T-helper 1 cell treated with Interleukin-12 subunit alpha and Interleukin-12 subunit beta and Interleukin-4 antibody, amounts not matched to agents 30 μg/mL and 1 μg/mL, for 36 hours (primary cell): ENCODE data around the gene MPP3.
"Not testable (repeated sequence)": the region's sequence is repeated elsewhere in the genome, so short reads cannot be mapped to it uniquely, and the experiment has no call there.

ENCODE experiments used
- H3K27ac Mint-ChIP-seq: one replicate; pipeline ENCODE4 v1.8.0; 2021; ENCODE audit warnings: mild to moderate bottlenecking, mixed read lengths
- H3K27me3 Mint-ChIP-seq: one replicate; pipeline ENCODE4 v1.8.0; 2021; ENCODE audit warnings: low read depth, mixed read lengths
- H3K36me3 Mint-ChIP-seq: one replicate; pipeline ENCODE4 v1.8.0; 2021; ENCODE audit warnings: low read depth, mixed read lengths
- H3K4me1 Mint-ChIP-seq: one replicate; pipeline ENCODE4 v1.8.0; 2021; ENCODE audit warnings: low read depth, mixed read lengths
- H3K4me3 Mint-ChIP-seq: one replicate; pipeline ENCODE4 v1.8.0; 2021; ENCODE audit warnings: mild to moderate bottlenecking, moderate library complexity, mixed read lengths
- H3K9me3 Mint-ChIP-seq: one replicate; pipeline ENCODE4 v1.8.0; 2021; ENCODE audit warnings: mixed read lengths

Gene MPP3

GRCh38 chr17:43871946-43872690 is 39.2 kb upstream of the MPP3 start:
- H3K27ac Mint-ChIP-seq, result no peak overlapping the region
- H3K27me3 Mint-ChIP-seq, result peaks cover 15% of the 10 kb centered on the region
- no peaks in the 10 kb centered on the region for H3K36me3 Mint-ChIP-seq
- H3K4me1 Mint-ChIP-seq, result no peaks in the 10 kb centered on the region
- no peak overlapping the region for H3K4me3 Mint-ChIP-seq
- H3K9me3 Mint-ChIP-seq, result no peaks in the 10 kb centered on the region

DNA sequence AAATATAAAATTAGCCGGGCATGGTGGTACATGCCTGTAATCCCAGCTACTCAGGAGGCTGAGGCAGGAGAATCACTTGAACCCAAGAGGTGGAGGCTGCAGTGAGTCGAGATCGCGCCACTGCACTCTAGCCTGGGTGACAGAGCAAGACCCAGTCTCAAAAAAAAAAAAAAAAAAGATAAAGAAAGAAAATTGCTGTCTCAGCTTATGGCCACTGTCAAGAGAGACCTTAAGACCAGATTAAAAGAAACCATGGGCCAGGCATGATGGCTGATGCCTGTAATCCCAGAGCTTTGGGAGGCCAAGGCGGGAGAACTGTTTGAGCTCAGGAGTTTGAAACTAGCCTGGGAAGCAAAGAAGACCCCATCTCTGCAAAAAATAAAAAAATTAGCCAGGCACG is 36.1 kb upstream of the MPP3 start:
- not testable (repeated sequence) for H3K27ac Mint-ChIP-seq, H3K9me3 Mint-ChIP-seq, H3K4me1 Mint-ChIP-seq, H3K36me3 Mint-ChIP-seq, H3K4me3 Mint-ChIP-seq
- peaks cover 20% of the 10 kb centered on the region for H3K27me3 Mint-ChIP-seq

- H3K36me3 Mint-ChIP-seq, result no peaks in the 10 kb centered on the region
- H3K4me3 Mint-ChIP-seq, result no peak overlapping the region
- no peaks in the 10 kb centered on the region for H3K9me3 Mint-ChIP-seq
- peaks cover 20% of the 10 kb centered on the region for H3K27me3 Mint-ChIP-seq
- no peaks in the 10 kb centered on the region for H3K4me1 Mint-ChIP-seq
- no peak overlapping the region for H3K27ac Mint-ChIP-seq
These were observed 35.5 kb upstream of the MPP3 start for GRCh38 chr17:43868226-43868994.

- H3K9me3 Mint-ChIP-seq, result no peaks in the 10 kb centered on the region
- H3K4me1 Mint-ChIP-seq, result no peaks in the 10 kb centered on the region
- H3K27ac Mint-ChIP-seq, result no peak overlapping the region
- H3K36me3 Mint-ChIP-seq, result no peaks in the 10 kb centered on the region
- H3K4me3 Mint-ChIP-seq, result no peak overlapping the region
- peaks cover 20% of the 10 kb centered on the region for H3K27me3 Mint-ChIP-seq
These were observed 31.4 kb upstream of the MPP3 start for GRCh38 chr17:43864161-43864984.

- no peak overlapping the region for H3K4me3 Mint-ChIP-seq
- H3K36me3 Mint-ChIP-seq, result no peaks in the 10 kb centered on the region
- H3K9me3 Mint-ChIP-seq, result no peaks in the 10 kb centered on the region
- H3K27ac Mint-ChIP-seq, result no peak overlapping the region
- peaks cover 3% of the 10 kb centered on the region for H3K27me3 Mint-ChIP-seq
- H3K4me1 Mint-ChIP-seq, result no peaks in the 10 kb centered on the region
These were observed 29.0 kb upstream of the MPP3 start for GRCh38 chr17:43861960-43862359.

- Mint-ChIP-seq H3K27ac (no peak overlapping the region), H3K9me3 (no peaks in the 10 kb centered on the region)
These were observed 28.1 kb upstream of the MPP3 start for GRCh38 chr17:43860927-43861622.

DNA sequence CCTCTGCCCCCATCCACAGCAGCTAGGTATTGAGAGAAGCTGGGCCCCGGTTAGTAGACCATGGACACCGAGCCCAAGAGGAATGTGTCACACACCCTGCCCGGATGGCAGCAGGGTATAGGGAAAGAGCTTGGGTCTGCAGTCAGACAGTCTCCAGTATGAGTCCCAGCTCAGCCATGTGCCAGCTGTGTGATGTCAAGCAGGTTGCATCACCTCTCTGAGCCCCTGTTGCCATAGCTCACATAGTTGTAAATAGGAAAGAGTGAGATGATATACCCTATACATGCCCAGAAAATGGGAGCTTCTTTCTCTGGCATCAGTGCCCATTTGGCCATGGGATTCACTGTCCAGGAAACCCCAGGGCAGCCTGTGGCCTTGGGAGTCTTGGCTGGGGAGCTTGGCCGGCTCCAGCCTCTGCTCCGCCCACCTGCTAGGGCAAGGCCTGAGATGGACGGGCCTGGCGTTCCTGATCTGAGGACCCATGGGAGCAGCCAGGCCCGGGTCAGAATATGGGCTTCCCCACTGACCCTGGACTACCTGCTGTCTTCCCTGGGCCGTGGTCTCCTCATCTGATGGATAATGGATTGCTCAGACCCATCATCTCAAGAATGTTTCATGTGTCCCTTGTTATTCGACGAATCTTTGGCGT is 27.3 kb upstream of the MPP3 start:
- Mint-ChIP-seq H3K27ac (no peak overlapping the region), H3K27me3 (no peaks in the 10 kb centered on the region), H3K9me3 (no peaks in the 10 kb centered on the region)

More at GRCh38 chr17:43860927-43861622, 28.1 kb upstream of the MPP3 start:
- H3K4me3 Mint-ChIP-seq, result no peak overlapping the region
- H3K36me3 Mint-ChIP-seq, result no peaks in the 10 kb centered on the region
- H3K4me1 Mint-ChIP-seq, result no peaks in the 10 kb centered on the region
- no peaks in the 10 kb centered on the region for H3K27me3 Mint-ChIP-seq

GRCh38 chr17:43857957-43858600 is 25.1 kb upstream of the MPP3 start:
- Mint-ChIP-seq H3K4me1 (no peaks in the 10 kb centered on the region), H3K4me3 (no peak overlapping the region), H3K36me3 (no peaks in the 10 kb centered on the region), H3K27me3 (no peaks in the 10 kb centered on the region), H3K27ac (no peak overlapping the region), H3K9me3 (no peaks in the 10 kb centered on the region)

More for the DNA sequence above, 27.3 kb upstream of the MPP3 start:
- H3K4me1 Mint-ChIP-seq, result no peaks in the 10 kb centered on the region
- H3K36me3 Mint-ChIP-seq, result no peaks in the 10 kb centered on the region
- H3K4me3 Mint-ChIP-seq, result no peak overlapping the region

- no peaks in the 10 kb centered on the region for H3K27me3 Mint-ChIP-seq
- H3K36me3 Mint-ChIP-seq, result no peaks in the 10 kb centered on the region
- no peaks in the 10 kb centered on the region for H3K4me1 Mint-ChIP-seq
- no peaks in the 10 kb centered on the region for H3K9me3 Mint-ChIP-seq
- H3K4me3 Mint-ChIP-seq, result no peak overlapping the region
- no peak overlapping the region for H3K27ac Mint-ChIP-seq
These were observed 24.2 kb upstream of the MPP3 start for GRCh38 chr17:43857141-43857540.

DNA sequence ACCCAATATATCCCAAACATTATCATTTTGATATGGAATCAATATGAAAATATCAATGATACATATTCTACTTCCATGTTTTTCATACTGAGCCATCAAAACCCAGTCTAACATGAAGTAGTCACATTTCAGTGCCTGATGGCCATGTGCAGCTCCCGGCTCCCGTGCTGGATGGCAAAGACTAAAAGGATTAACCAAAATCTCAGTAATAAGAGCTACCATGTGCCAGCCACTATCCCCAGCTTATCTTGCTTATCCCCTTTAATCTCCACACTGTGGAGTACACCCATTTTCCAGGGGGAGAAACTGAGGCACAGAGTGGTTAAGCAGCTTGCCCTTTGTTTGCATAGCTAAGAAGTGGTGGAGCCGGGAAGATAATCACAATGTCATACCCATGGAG is 23.2 kb upstream of the MPP3 start:
- no peak overlapping the region for H3K4me3 Mint-ChIP-seq
- H3K27ac Mint-ChIP-seq, result no peak overlapping the region
- no peaks in the 10 kb centered on the region for H3K4me1 Mint-ChIP-seq
- no peaks in the 10 kb centered on the region for H3K9me3 Mint-ChIP-seq
- H3K36me3 Mint-ChIP-seq, result no peaks in the 10 kb centered on the region
- no peaks in the 10 kb centered on the region for H3K27me3 Mint-ChIP-seq

DNA sequence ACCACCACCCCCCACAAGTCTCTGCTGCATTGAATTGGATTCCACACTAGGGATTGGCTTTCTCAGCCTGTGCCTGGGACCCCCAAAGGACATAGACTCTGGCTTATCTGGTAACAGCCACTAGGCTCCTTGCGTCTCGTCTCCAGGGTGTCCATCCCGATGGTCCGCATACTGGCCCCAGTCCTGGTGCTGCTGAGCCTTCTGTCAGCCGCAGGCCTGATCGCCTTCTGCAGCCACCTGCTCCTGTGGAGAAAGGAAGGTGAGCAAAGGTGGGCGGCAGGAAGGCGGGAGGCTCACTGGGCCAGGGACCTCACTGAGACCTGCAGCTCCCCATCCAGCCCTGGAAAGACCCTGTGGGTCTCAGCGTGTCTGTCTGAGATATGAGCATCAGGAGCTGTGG is 22.1 kb upstream of the MPP3 start:
- H3K36me3 Mint-ChIP-seq, result no peaks in the 10 kb centered on the region
- H3K27me3 Mint-ChIP-seq, result peaks cover under 1% of the 10 kb centered on the region
- no peak overlapping the region for H3K27ac Mint-ChIP-seq
- H3K4me1 Mint-ChIP-seq, result no peaks in the 10 kb centered on the region
- no peak overlapping the region for H3K4me3 Mint-ChIP-seq
- no peaks in the 10 kb centered on the region for H3K9me3 Mint-ChIP-seq

DNA sequence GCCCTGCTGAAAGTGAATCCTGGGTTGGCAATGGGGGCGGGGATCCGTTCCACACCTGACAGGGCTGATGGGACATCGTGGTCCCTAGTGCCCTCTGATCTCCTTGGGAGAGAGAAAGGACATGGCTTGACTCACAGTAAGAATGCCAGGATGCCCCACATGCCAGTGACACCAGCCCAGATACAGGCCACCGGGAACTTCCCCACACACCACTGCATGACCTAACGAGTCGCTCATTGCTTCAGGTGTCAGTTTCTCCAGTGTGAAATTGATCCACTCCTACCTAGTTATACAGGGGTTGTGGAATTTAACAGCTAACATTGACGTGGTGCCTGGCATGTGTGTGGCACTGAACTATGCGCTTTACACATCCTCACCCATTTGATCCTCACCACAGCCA is 21.6 kb upstream of the MPP3 start:
- Mint-ChIP-seq H3K4me1 (no peaks in the 10 kb centered on the region), H3K27ac (no peak overlapping the region), H3K9me3 (no peaks in the 10 kb centered on the region), H3K36me3 (no peaks in the 10 kb centered on the region), H3K27me3 (peaks cover 5% of the 10 kb centered on the region), H3K4me3 (no peak overlapping the region)

DNA sequence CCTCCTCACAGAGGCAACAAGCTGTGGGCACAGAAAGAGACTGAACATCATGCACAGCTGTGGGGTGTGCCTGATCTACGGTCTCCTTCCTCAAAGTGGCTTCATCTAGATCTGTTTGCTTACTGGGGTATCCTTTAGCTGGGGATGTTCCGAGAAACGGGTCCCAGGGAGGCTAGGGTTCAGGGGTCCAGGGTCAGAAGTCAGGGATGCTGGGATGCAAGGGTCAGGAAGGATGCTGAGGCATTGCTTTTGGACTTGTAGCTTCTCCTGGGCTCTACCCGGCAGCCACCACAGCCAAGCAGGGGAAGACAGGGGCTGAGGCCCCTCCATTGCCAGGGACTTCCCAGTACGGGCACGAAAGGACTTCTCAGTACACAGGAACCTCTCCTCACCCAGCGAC is 20.6 kb upstream of the MPP3 start:
- Mint-ChIP-seq H3K36me3 (no peaks in the 10 kb centered on the region), H3K4me1 (no peaks in the 10 kb centered on the region), H3K27ac (no peak overlapping the region), H3K9me3 (no peaks in the 10 kb centered on the region), H3K4me3 (no peak overlapping the region), H3K27me3 (peaks cover 5% of the 10 kb centered on the region)
